Karpas-422 (cell line): ENCODE data around the gene HOXD9. TPM values are rescaled to one million over a fixed set of nuclear protein-coding genes. Genes with fewer than 3 reads are reported as not detected.

ENCODE experiments used
- DNase-seq: peaks from one replicate; pipeline ENCODE4 v3.0.0-alpha.2; 2015
- H2AFZ ChIP-seq: fragments of 200-600 bp; sonication (generic); 2 replicates; pipeline ENCODE4 v1.6.1; 2014; ENCODE audit warnings: antibody characterized with exemption, low read length, mixed read lengths
- H3K27ac ChIP-seq: fragments of 200-600 bp; sonication (generic); 2 replicates; pipeline ENCODE4 v1.5.1; 2014; ENCODE audit warnings: mild to moderate bottlenecking, low read length, moderate library complexity
- H3K27me3 ChIP-seq: fragments of 200-600 bp; sonication (generic); 2 replicates; pipeline ENCODE4 v1.6.1; 2014; ENCODE audit warnings: low read length, mixed read lengths
- H3K36me3 ChIP-seq: fragments of 200-600 bp; sonication (generic); 2 replicates; pipeline ENCODE4 v1.6.1; 2014; ENCODE audit warnings: low read length, mixed read lengths; ENCODE audit not compliant: insufficient read depth
- H3K4me1 ChIP-seq: fragments of 200-600 bp; sonication (generic); 2 replicates; pipeline ENCODE4 v1.6.1; 2014; ENCODE audit warnings: mild to moderate bottlenecking, low read length, mixed read lengths
- H3K4me2 ChIP-seq: fragments of 200-600 bp; sonication (generic); 2 replicates; pipeline ENCODE4 v1.6.1; 2014; ENCODE audit warnings: low read length, low read depth, mild to moderate bottlenecking; ENCODE audit not compliant: poor library complexity, severe bottlenecking
- H3K4me3 ChIP-seq: fragments of 200-600 bp; sonication (generic); 2 replicates; pipeline ENCODE4 v1.5.1; 2014; ENCODE audit warnings: mild to moderate bottlenecking, antibody characterized with exemption, low read length, mixed read lengths
- H3K79me2 ChIP-seq: fragments of 200-600 bp; sonication (generic); 2 replicates; pipeline ENCODE4 v1.6.1; 2014; ENCODE audit warnings: mild to moderate bottlenecking, low read length, mixed read lengths
- H3K9ac ChIP-seq: fragments of 200-600 bp; sonication (generic); 2 replicates; pipeline ENCODE4 v1.6.0; 2014; ENCODE audit warnings: low read length
- H3K9me2 ChIP-seq: fragments of 200-600 bp; sonication (generic), shearing (Covaris generic); replicated peaks from 2 replicates; pipeline ENCODE4 v1.6.0; 2014; ENCODE audit warnings: mild to moderate bottlenecking, low read length, moderate library complexity; ENCODE audit not compliant: insufficient read depth
- H3K9me3 ChIP-seq: fragments of 300-700, 200-600 bp; sonication (generic); 2 replicates; pipeline ENCODE4 v1.6.1; 2014; ENCODE audit warnings: low read length, mixed read lengths
- H4K20me1 ChIP-seq: fragments of 200-600 bp; sonication (generic); 2 replicates; pipeline ENCODE4 v1.6.1; 2014; ENCODE audit warnings: mild to moderate bottlenecking, antibody characterized with exemption, low read length, low read depth; ENCODE audit not compliant: insufficient read depth
- total RNA-seq: library from RNA; depleted of rRNA; stranded (reverse); fragments of >200 nt; shearing (Covaris generic); gene quantifications from 2 replicates; pipeline ENCODE4 v1.2.3, GENCODE V29; 2014; ENCODE audit warnings: low replicate concordance

HOXD9 gene
- total RNA-seq, 1 experiment from 2014 or later, result not detected

DNA sequence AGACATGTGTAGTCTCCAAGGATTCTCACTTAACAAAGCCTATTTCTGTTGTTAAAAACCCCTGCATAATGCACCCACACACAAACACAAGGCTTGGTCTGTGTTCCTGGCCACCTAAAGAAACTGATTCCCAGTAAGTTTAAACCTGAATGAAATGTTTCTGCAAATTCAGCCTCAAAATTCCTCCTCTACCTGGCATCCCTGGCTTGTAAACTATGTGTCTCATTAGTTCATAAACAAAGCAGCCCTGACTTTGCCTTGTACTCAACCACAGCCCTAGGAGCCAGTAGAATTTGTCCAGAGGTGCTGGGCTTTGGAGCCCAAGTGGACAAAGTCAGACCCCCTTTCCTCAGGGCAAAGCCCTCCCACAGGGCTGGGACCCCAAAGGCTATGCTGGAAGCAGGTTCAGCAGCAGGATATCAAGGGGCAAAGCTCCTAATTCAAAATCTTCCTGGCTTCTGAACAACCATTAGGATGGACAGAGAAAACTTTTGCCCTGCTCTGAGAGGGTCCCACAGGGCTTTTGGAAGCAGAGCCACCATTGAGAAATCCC, 32.6 kb upstream of the HOXD9 start:
- H2AFZ ChIP-seq, result no peak overlapping the region
- no peaks in the 10 kb centered on the region for H3K27me3 ChIP-seq
- H3K9me3 ChIP-seq, result no peaks in the 10 kb centered on the region

DNA sequence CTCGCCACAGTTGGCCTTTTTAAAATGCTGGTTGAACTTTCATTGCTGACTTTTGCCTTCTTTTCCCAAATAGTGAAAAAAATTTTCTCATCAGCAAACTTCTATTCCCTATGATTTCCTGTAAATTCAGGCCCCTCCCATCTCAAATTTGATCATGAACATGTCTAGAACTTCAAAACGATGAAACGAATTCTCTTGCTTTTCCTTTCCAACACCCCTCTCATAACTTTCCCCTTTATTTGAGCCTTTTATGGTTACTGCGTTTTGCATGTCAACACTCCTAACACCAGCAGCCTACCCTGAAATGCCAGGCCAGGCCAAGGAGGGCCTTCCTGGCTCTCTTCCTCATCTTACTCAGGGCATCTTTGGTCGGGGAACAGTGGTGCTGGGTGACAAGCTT, 31.7 kb upstream of the HOXD9 start:
- H3K4me3 ChIP-seq, result no peak overlapping the region
- H3K9me2 ChIP-seq, result no peaks in the 10 kb centered on the region

More for the DNA sequence above, 32.6 kb upstream of the HOXD9 start:
- Histone ChIP-seq H3K9me2 (no peaks in the 10 kb centered on the region), H3K9ac (no peak overlapping the region), H3K79me2 (no peaks in the 10 kb centered on the region), H3K4me3 (no peak overlapping the region), H4K20me1 (no peaks in the 10 kb centered on the region), H3K36me3 (no peaks in the 10 kb centered on the region), H3K4me1 (no peaks in the 10 kb centered on the region), H3K4me2 (no peak overlapping the region), H3K27ac (no peak overlapping the region)
- no peak for DNase-seq

GRCh38 chr2:176091329-176092258, 30.9 kb upstream of the HOXD9 start:
- H4K20me1 ChIP-seq, result no peaks in the 10 kb centered on the region
- H3K4me2 ChIP-seq, result no peak overlapping the region
- no peaks in the 10 kb centered on the region for H3K36me3 ChIP-seq
- H3K4me3 ChIP-seq, result no peak overlapping the region
- H3K27me3 ChIP-seq, result no peaks in the 10 kb centered on the region
- no peaks in the 10 kb centered on the region for H3K79me2 ChIP-seq
- no peaks in the 10 kb centered on the region for H3K9me3 ChIP-seq
- no peak overlapping the region for H3K9ac ChIP-seq
- DNase-seq, result no peak
- H3K9me2 ChIP-seq, result no peaks in the 10 kb centered on the region
- no peak overlapping the region for H2AFZ ChIP-seq
- H3K27ac ChIP-seq, result no peak overlapping the region
- H3K4me1 ChIP-seq, result peaks cover 4% of the 10 kb centered on the region

More for the DNA sequence above, 31.7 kb upstream of the HOXD9 start:
- Histone ChIP-seq H3K27ac (no peak overlapping the region), H3K9ac (no peak overlapping the region), H3K79me2 (no peaks in the 10 kb centered on the region), H2AFZ (no peak overlapping the region), H3K4me1 (no peaks in the 10 kb centered on the region), H3K9me3 (no peaks in the 10 kb centered on the region), H3K36me3 (no peaks in the 10 kb centered on the region), H3K27me3 (no peaks in the 10 kb centered on the region), H4K20me1 (no peaks in the 10 kb centered on the region), H3K4me2 (no peak overlapping the region)
- DNase-seq, result no peak

DNA sequence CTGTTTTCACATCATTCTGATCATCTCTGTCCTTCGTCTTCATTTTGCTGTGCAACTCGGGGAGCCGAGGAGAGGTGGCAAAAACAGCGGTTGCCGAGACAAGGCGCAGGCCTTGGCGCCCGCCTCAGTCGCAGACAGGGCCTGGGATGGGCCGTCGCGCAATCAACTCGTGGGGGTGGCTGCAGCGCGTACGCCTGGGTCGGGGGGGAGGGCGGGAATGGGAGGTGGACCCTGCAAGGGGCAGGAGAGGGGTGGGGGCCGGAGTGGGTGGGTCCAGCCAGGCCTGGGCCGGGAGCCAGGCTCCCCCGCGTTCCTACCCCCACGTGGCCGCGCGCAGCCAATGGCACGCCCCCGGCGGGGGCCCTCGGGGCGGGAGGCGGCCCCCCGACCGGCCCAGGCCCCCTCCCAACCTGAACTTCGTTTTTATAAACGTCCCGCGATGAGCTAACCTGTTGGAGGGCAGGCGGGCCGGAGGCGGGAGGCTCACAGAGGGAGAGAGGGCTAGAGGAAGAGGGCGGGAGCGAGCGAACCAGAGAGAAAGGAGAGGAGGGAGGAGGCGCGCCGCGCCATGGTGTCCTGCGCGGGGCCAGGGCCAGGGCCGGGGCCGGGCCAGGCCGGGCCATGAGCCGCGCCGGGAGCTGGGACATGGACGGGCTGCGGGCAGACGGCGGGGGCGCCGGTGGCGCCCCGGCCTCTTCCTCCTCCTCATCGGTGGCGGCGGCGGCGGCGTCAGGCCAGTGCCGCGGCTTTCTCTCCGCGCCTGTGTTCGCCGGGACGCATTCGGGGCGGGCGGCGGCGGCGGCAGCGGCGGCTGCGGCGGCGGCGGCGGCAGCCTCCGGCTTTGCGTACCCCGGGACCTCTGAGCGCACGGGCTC, 30.0 kb upstream of the HOXD9 start, which contains the start of gene HOXD13:
HOXD13 (plus strand) TSS at position 452 of the 875 bp plus-strand sequence; CDS start at position 622, 170 bp downstream.
- no peaks in the 10 kb centered on the region for H3K9me2 ChIP-seq
- H3K36me3 ChIP-seq, result no peaks in the 10 kb centered on the region
- H3K27ac ChIP-seq, result no peak within 1 kb of the TSS
- H3K9ac ChIP-seq, result no peak within 1 kb of the TSS
- H3K4me1 ChIP-seq, result peaks cover 12% of the 10 kb centered on the region
- no peak within 1 kb of the TSS for H3K4me3 ChIP-seq
- no peaks in the 10 kb centered on the region for H3K9me3 ChIP-seq
- H3K79me2 ChIP-seq, result no peaks in the 10 kb centered on the region
- no peaks in the 10 kb centered on the region for H3K27me3 ChIP-seq
- no peak within 1 kb of the TSS for H2AFZ ChIP-seq
- H4K20me1 ChIP-seq, result no peaks in the 10 kb centered on the region
- H3K4me2 ChIP-seq, result no peak within 1 kb of the TSS
- DNase-seq, result no peak

DNA sequence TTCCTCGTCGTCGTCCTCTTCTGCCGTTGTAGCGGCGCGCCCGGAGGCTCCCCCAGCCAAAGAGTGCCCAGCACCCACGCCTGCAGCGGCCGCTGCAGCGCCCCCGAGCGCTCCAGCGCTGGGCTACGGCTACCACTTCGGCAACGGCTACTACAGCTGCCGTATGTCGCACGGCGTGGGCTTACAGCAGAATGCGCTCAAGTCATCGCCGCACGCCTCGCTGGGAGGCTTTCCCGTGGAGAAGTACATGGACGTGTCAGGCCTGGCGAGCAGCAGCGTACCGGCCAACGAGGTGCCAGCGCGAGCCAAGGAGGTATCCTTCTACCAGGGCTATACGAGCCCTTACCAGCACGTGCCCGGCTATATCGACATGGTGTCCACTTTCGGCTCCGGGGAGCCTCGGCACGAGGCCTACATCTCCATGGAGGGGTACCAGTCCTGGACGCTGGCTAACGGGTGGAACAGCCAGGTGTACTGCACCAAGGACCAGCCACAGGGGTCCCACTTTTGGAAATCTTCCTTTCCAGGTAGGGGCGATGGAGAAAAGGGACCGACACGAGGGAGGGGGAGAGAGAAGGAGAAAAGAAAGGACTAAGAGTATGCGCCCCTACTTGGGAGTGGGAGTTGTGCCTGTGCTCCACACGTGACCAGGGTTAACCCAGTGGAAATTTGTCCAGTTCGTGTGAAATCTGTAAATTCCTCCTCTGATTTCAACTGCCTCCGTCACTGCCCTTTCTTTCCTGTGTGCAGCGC, 29.2 kb upstream of the HOXD9 start:
- no peak for DNase-seq
- no peaks in the 10 kb centered on the region for H3K27me3 ChIP-seq
- H3K9ac ChIP-seq, result no peak overlapping the region
- H3K27ac ChIP-seq, result no peak overlapping the region
- no peaks in the 10 kb centered on the region for H3K9me2 ChIP-seq
- H4K20me1 ChIP-seq, result no peaks in the 10 kb centered on the region
- peaks cover 17% of the 10 kb centered on the region for H3K4me1 ChIP-seq
- no peaks in the 10 kb centered on the region for H3K9me3 ChIP-seq
- no peak overlapping the region for H3K4me2 ChIP-seq
- H2AFZ ChIP-seq, result no peak overlapping the region
- no peaks in the 10 kb centered on the region for H3K79me2 ChIP-seq
- no peaks in the 10 kb centered on the region for H3K36me3 ChIP-seq
- no peak overlapping the region for H3K4me3 ChIP-seq

- H4K20me1 ChIP-seq, result no peaks in the 10 kb centered on the region
- peaks cover 17% of the 10 kb centered on the region for H3K4me1 ChIP-seq
- H3K4me3 ChIP-seq, result no peak overlapping the region
- DNase-seq, result no peak
- H2AFZ ChIP-seq, result no peak overlapping the region
- no peaks in the 10 kb centered on the region for H3K36me3 ChIP-seq
- no peaks in the 10 kb centered on the region for H3K9me3 ChIP-seq
- H3K27me3 ChIP-seq, result no peaks in the 10 kb centered on the region
- H3K9me2 ChIP-seq, result no peaks in the 10 kb centered on the region
- no peak overlapping the region for H3K27ac ChIP-seq
- no peaks in the 10 kb centered on the region for H3K79me2 ChIP-seq
- no peak overlapping the region for H3K4me2 ChIP-seq
- no peak overlapping the region for H3K9ac ChIP-seq
Observed at GRCh38 chr2:176093898-176094249, 28.6 kb upstream of the HOXD9 start.

DNA sequence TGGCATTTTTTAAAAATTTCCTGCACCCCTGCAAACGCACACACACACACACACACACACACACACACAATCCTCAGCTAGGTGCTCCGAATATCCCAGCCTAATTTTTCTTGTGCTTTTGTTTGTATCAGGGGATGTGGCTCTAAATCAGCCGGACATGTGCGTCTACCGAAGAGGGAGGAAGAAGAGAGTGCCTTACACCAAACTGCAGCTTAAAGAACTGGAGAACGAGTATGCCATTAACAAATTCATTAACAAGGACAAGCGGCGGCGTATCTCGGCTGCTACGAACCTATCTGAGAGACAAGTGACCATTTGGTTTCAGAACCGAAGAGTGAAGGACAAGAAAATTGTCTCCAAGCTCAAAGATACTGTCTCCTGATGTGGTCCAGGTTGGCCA, 28.2 kb upstream of the HOXD9 start:
- no peaks in the 10 kb centered on the region for H3K36me3 ChIP-seq
- no peaks in the 10 kb centered on the region for H3K9me2 ChIP-seq
- H3K9ac ChIP-seq, result no peak overlapping the region
- H3K9me3 ChIP-seq, result no peaks in the 10 kb centered on the region
- no peaks in the 10 kb centered on the region for H3K79me2 ChIP-seq
- H3K4me3 ChIP-seq, result no peak overlapping the region
- H3K27ac ChIP-seq, result no peak overlapping the region
- DNase-seq, result no peak
- H3K27me3 ChIP-seq, result no peaks in the 10 kb centered on the region
- no peak overlapping the region for H2AFZ ChIP-seq
- no peaks in the 10 kb centered on the region for H4K20me1 ChIP-seq
- peaks cover 17% of the 10 kb centered on the region for H3K4me1 ChIP-seq
- no peak overlapping the region for H3K4me2 ChIP-seq
